GM19328 (cell line): Measurements from ENCODE around the gene SLC9A3.

Experiments used
- ATAC-seq: cut with Tn5 transposase; IDR thresholded peaks from one replicate; pipeline ENCODE4 v1.9.1; 2021; ENCODE audit warnings: mild to moderate bottlenecking, moderate library complexity; ENCODE audit not compliant: unreplicated experiment

SLC9A3 gene

GRCh38 chr5:527646-528628, 3.7 kb upstream of the SLC9A3 start:
- no peak for ATAC-seq

DNA sequence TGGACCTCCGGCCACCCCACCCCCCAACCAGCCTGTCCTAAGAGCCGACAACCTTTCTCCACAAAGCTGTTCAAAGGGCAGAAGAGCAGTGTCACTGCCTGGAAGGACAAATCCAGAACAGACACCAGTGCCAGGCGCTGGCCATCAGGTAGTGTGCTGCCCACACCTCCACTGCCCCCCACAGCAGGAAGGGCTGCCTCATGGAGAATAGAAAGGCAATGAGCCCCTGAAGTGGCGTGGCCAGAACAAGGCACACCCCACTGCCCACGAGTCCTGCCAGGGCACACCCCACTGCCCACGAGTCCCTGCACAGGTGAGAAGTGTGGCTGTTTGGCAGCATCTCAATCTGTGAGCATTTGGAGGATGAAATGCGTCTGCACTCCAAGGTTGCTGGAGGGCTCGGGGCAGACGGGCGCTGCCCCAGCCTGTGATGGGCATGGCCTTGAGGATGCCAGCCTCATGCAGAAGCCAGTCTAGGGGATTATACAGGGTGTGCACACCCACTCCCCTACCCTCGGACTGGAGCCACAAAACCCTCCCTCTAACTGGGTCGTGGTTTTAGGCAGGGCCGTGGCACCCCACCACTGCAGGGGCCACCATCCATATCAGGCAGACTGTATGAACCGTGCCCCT, 2.3 kb upstream of the SLC9A3 start:
- ATAC-seq: no peak

- ATAC-seq: no peak
Observed at GRCh38 chr5:525916-526315, 1.7 kb upstream of the SLC9A3 start.

DNA sequence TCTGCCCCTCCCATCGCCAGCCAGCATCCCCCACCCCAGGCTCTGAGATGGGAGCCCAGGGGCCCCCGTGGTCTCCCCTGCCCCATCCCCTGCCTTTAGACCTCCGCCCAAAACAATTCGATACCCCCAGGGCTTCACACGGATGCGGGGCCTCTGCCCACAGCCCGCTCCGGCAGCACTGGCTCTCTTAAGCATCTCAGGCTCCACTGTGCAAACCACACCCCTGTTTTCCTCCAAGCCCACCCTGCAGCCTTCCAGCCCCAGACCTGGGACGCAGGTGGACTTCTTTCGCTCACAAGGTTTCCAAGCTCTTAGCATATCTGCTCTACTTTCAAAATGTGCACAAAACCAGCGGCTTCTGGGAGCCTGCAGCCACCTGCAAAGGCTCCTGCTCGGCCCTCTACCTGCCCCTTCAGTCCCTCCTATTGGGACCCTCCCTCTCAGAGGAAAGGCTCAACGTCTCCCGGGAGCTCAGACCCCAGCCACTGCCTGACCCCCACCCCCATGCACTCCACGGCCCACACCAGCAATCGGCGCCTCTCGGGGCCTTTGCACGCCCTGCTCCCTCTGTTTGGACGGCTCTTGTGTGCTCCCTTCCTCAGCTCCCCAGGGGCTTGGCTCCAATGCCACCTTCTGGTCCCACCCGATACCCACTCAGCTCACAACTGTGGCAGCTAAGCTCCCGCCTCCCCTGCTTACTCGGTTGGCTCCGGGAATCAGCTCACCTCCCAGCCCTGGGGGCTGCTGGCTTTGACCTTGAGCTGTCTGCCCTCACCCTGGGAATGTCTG, 918 bp upstream of the SLC9A3 start:
- no peak for ATAC-seq

- no peak for ATAC-seq
Observed at GRCh38 chr5:523441-524222, 617 bp downstream of the SLC9A3 start.

GRCh38 chr5:522899-523440, 1.3 kb downstream of the SLC9A3 start:
- ATAC-seq: no peak

DNA sequence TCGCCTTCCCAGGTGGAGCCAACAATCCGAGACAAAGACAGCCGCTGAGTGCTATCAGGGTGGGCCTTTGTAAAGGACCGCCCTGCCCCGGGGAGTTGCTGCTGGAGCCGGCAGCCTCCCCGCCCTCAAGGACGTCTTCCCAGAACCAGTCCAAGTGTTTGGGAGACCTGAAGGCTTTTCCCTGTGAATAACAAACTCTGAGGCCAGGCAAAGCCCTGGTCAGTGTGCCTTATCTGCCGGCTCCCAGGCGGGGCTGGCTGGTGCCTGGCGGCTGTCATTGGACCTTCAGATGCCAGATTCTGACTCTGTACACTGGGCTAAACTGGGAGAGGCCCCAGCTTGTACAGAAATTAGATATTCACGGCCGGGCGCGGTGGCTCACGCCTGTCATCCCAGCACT, 2.1 kb downstream of the SLC9A3 start:
- ATAC-seq: no peak

GRCh38 chr5:521680-522079, 2.6 kb downstream of the SLC9A3 start:
- no peak for ATAC-seq

DNA sequence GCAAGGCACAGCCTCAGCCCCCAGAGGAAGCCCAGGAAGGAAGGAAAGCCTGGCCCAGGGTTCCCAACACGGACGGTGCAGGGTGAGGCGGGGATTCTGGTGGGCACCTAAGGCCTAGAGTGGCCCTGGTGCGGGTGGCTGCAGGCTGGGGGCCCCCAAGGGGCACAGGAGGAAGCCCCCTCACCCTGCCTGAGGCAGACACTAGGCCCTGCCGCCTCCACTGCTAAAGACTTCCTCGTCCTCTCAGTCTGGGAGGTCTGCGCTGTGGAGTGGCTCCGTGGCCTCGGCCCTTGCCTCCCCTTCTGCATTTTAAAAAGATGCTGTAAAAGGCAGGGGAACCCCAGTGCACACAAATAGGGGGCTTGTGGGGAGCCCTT, 3.4 kb downstream of the SLC9A3 start:
- no peak for ATAC-seq

DNA sequence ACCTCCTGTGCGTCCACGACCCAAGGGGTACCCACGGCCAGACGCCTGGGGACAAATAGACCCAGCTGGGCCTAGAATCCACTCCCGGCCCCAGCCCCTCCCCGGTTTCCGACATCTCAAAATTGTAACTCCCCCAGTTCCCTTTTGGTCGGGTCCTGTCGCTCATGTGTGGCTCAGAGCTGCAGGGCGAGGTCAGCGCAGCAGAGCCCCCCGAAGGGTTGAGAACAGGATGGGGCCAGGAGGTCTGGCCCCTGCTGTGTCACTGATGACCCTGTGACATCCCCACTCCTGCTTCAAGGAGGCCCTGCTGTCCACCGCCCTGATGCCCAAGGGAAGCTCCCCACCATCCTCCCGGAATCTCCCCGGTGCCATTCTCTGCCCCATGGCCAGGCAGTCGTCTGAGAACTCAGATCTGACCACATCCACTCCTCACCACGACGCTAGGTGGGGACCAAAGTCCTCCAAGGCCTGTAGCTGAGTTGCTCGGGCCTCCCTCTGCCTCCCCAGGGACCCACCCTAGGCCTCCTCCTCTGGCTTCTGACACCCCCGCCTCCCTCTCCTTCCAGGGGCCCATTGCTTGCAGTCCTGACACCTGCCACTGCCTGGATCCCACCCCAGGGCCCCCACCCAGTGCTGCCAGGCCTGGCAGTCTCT, 3.9 kb downstream of the SLC9A3 start:
- ATAC-seq: no peak

- ATAC-seq: no peak
Observed at GRCh38 chr5:518721-519120, 5.5 kb downstream of the SLC9A3 start.

DNA sequence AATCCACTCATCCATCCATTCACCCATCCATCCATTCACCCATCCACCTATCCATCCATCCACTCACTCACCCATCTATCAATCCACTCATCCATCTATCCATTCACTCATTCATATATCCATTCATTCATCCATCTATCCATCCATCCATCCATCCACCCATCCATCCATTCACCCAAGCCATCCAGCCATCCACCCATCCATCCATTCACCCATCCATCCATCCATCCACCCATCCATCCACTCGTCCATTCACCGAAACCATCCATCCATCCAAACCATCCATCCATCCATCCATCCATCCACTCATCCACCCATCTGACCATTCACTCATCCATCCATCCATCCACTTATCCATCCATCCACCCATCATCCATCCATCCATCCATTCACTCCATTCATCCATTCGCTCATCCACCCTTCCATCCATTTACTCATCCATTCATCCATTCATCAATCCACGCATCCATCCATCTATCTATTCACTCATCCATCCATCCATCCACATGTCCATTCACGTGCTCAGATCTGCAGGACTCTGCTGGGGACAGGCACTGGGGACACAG, 6.6 kb downstream of the SLC9A3 start:
- ATAC-seq: no peak

GRCh38 chr5:516980-517379, 7.3 kb downstream of the SLC9A3 start:
- ATAC-seq: no peak

DNA sequence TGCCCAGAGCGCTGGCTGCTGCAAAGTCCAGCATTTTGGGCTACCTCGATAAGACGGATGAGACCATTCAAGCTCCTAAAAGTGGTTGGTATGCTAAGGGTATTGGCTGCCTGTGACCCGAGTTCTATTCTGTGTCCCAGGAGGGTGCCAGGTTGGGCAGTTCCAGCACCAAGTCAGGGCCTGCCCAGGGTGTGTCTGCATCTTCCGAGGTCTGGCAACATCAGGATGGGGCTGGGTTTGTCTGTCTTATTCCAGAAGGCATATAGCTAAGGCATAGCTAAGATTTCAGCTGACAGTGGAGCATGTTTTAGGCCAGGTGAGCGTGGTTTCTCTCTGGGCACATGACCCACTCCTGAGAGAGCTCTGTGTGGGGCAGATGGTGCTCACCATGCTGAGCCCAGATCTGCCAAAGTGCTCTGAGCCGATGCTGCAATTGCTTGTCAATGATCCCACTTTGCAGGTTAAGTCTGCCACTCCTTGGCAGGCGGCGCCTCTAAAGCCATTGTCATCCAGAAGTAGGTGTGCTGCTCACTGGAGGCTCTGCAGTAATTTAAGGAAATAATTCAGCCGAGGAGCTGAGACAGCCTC, 7.8 kb downstream of the SLC9A3 start:
- no peak for ATAC-seq

DNA sequence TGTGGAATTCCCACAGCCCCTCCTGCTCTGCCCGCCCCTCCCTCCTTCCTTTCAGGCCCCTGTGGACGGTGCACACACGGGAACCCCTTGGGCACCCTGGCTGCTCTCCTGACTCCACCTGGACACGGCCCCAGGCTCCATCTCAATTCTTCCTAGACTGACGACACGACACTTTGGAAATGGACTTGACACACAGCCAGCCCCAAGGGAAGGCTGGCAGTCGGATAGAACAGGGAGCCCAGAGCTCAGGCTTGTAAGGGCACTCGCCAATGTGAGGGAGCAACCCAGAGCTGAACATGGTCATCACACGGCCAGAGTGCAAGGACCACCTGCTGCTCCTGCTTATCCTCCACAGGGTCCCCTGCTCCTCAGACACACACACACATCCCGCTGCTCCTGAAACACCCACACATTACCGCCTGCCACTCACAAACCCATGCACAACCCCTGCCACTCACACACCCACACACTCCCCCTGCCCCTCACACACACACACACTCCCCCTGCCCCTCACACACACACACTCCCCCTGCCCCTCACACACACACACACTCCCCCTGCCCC, 8.9 kb downstream of the SLC9A3 start:
- no peak for ATAC-seq

DNA sequence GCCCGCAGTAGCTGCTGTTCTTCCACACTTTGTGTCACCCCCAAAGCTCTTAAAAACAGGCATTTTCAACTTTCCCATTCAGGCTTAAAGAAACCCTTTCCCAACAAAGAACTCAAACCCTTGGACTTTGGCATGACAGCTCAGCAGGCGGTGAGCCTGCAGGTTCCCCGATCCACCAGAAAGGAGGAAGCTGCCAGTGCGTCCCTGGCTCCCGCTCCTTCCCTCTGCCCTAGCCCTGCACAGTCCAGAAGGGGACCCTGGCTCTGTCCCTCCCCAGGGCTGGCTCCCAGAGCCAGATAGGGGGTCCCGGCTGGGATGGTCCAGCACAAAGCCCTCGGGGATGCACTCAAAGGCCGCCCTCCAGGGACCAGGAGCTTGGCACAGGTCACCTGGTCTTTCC, 9.6 kb downstream of the SLC9A3 start:
- no peak for ATAC-seq

- no peak for ATAC-seq
Observed at GRCh38 chr5:514101-514485, 10.2 kb downstream of the SLC9A3 start.

DNA sequence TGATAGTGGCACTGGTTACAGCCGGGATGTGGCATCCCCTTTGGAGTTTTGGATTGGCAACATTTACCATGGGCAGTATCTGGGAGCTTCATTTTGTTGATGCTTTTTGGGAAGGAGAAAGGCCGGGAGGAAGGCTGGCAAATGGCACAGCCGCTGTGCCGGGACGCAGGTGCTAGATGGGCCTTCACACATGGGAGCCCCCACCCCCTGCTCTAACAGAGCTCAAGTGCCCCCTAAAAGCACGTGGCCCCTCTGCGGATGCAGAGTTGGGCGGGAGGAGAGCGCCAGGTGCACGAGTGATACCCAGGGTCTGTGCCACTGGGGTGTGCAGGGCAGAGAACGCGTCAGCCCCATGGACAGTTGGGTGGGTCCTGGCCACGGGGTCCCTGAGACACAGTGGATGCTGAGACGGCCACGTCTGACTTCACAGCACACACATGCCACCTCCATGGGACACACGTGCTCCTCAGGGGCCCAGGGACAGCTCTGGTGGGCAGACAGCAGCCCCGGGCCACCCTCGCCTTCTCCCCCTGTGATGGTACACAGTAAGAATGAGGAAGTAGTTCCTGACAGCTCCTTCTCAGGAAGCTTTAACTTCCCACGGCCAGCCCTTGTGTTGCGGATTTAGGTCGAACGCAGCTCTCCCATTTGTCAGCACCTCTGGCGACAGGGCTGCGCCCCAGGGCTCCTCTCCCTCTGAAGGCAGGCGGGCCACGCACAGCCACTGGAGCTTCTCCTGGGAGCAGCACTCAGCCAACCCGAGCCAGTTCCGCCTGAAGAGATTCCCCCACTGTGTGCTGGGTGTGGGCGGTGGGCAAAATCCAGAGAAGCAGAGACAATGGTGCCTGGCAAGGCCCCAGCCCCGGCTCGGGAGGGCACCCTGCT, 10.8 kb downstream of the SLC9A3 start:
- ATAC-seq: no peak
